K562 (cell line): ENCODE data around the gene ANXA3. TPM values are rescaled to one million over a fixed set of nuclear protein-coding genes. Genes with fewer than 3 reads are reported as not detected.
A peak's percentile ranks its signal among the peaks of the same experiment; 100 is the strongest.

Experiments
- ARID2 ChIP-seq: fragments of 450-650 bp; IDR thresholded peaks from 2 replicates; pipeline ENCODE4 v1.6.1; 2017; ENCODE audit warnings: antibody characterized with exemption, mild to moderate bottlenecking
- BRF1 ChIP-seq: IDR thresholded peaks from 3 replicates; pipeline ENCODE4 v1.6.1; 2011; ENCODE audit warnings: borderline replicate concordance, mild to moderate bottlenecking; ENCODE audit not compliant: insufficient read length; ENCODE audit errors: extremely low read depth
- DEAF1 ChIP-seq: fragments of 450-650 bp; formaldehyde crosslinking; IDR thresholded peaks from 2 replicates; pipeline ENCODE4 v1.4.0; 2020; ENCODE audit warnings: mild to moderate bottlenecking, moderate library complexity
- HMG20B ChIP-seq: fragments of 250-450 bp; sonication (Bioruptor Pico); IDR thresholded peaks from 2 replicates; pipeline ENCODE4 v1.5.0; 2021; ENCODE audit warnings: mild to moderate bottlenecking
- JUN ChIP-seq, 2 experiments: sonication (generic) in 1 of 2; formaldehyde crosslinking in 1 of 2; IDR thresholded peaks; 2 replicates each; pipeline versions ENCODE4 v1.6.1 to v1.8.0; 2012 to 2022; ENCODE audit warnings: borderline replicate concordance in 2 of 2, mild to moderate bottlenecking in 2 of 2, improper control_type of control experiment in 1 of 2, low read depth in 1 of 2, low read length in 1 of 2, missing genetic modification reagents in 1 of 2
- MAFF ChIP-seq: IDR thresholded peaks from 2 replicates; pipeline ENCODE4 v1.6.1; 2012; ENCODE audit warnings: low read length, improper control_type of control experiment
- NCOA6 ChIP-seq: fragments of 450-650 bp; IDR thresholded peaks from 2 replicates; pipeline ENCODE4 v1.6.1; 2017; ENCODE audit warnings: mild to moderate bottlenecking
- RBM39 ChIP-seq: fragments of 200-400 bp; formaldehyde crosslinking; optimal IDR thresholded peaks from 2 replicates; pipeline ENCODE3; 2018; ENCODE audit warnings: low read depth, low read length
- REST ChIP-seq, 2 experiments: fragments of 450-650 bp; formaldehyde crosslinking in 1 of 2; IDR thresholded peaks; 2 replicates each; pipeline versions ENCODE4 v1.4.0 to v1.6.1; 2014 to 2020; ENCODE audit warnings: mild to moderate bottlenecking in 2 of 2, borderline replicate concordance in 1 of 2, low read depth in 1 of 2
- TEAD1 ChIP-seq, 2 experiments: fragments of 450-650 bp in 1 of 2; sonication (generic) in 1 of 2; formaldehyde crosslinking; IDR thresholded peaks; 2 replicates each; pipeline versions ENCODE4 v1.4.0 to v1.8.0; 2020 to 2022; ENCODE audit warnings: mild to moderate bottlenecking in 2 of 2, missing genetic modification reagents in 1 of 2
- ZNF639 ChIP-seq, 2 experiments: fragments of 200-800 bp in 1 of 2; sonication (Bioruptor generic) in 1 of 2; sonication (generic) in 1 of 2; formaldehyde crosslinking in 1 of 2; IDR thresholded peaks in 1 of 2; conservative IDR thresholded peaks in 1 of 2; 2 replicates each; pipeline versions ENCODE4 v1.5.0 to v1.6.1; 2016 to 2020; ENCODE audit warnings: missing compliant biosample characterization in 1 of 2, missing genetic modification characterization in 1 of 2, missing genetic modification reagents in 1 of 2
- ZNF644 ChIP-seq: fragments of 200-800 bp; sonication (Bioruptor generic); IDR thresholded peaks from 2 replicates; pipeline ENCODE4 v1.6.1; 2016; ENCODE audit warnings: low read depth, missing genetic modification characterization, missing compliant biosample characterization
- polyA plus RNA-seq, 8 experiments: library from polyadenylated mRNA; depleted of rRNA in 4 of 8; stranded (reverse) in 5 of 8; unstranded in 3 of 8; fragments of >200 nt; fragmentation: Nextera tagmentation in 2 of 8; fragmentation: Illumina TruSeq in 1 of 8; extraction: Ambion mirVana in 2 of 8; extraction: Trizol in 1 of 8; gene quantifications; 2 replicates each; pipeline versions ENCODE4 v1.2.1 to v1.2.3, GENCODE V29; 2011 to 2014; ENCODE audit warnings: inconsistent platforms in 1 of 8, missing spikeins in 1 of 8
- total RNA-seq, 7 experiments: library from RNA; depleted of rRNA in 6 of 7; stranded (reverse); fragments of >200 nt in 6 of 7; fragmentation: Illumina TruSeq in 2 of 7; extraction: Trizol in 2 of 7; gene quantifications; 2 replicates each; pipeline versions ENCODE4 v1.2.1 to v1.2.3, GENCODE V29; 2011 to 2021; ENCODE audit warnings: low replicate concordance in 1 of 7

ANXA3 gene
- total and polyA plus RNA-seq, 9 of the 15 experiments (the other 6 are each of a cell fraction or from before 2014, with no cell fraction given), result 6.3 to 15.5 (median 9.8) TPM

GRCh38 chr4:78650106-78651024, 98.8 kb downstream of the ANXA3 start (continued):
- TF ChIP-seq HMG20B, result no peak
- TF ChIP-seq NCOA6, result no peak; the same call in 1 of the 2 replicates
- no peak; a peak in 1 of 4 replicates for TF ChIP-seq ZNF639 (CRISPR knock-in tag; conservative IDR thresholded peaks at IDR 0.05 in 1 of 2, IDR thresholded peaks at IDR 0.05 in 1 of 2)
- TF ChIP-seq RBM39, result no peak
- TF ChIP-seq MAFF, result peak; percentile 20; the same call in 1 of the 2 replicates
- no peak for TF ChIP-seq ARID2
- TF ChIP-seq BRF1, result no peak
- no peak for TF ChIP-seq ZNF644 (tag)
- TF ChIP-seq DEAF1 (CRISPR knock-in tag), result no peak
- TF ChIP-seq JUN (IDR thresholded peaks at IDR 0.05; ENCODE audit: borderline replicate concordance, low read depth, low read length), result peak; percentile 84
- 0 out of 2 replicates have a peak, but pooled peaks have one; percentile 50 for TF ChIP-seq JUN (CRISPR knock-in tag; IDR thresholded peaks at IDR 0.05; ENCODE audit: borderline replicate concordance)
- peak in 1 of 2 experiments; percentile 48; a peak in 1 of 4 replicates for TF ChIP-seq TEAD1 (CRISPR knock-in tag; IDR thresholded peaks at IDR 0.05)
- peak; percentile 21; the same call in 1 of the 2 replicates for TF ChIP-seq REST (IDR thresholded peaks at IDR 0.05; ENCODE audit: borderline replicate concordance)
- no peak for TF ChIP-seq REST (CRISPR knock-in tag; IDR thresholded peaks at IDR 0.05; ENCODE audit: low read depth)
